Mononuclear cell (primary cell): ENCODE data around the gene SLC27A6. TPM values are rescaled to one million over a fixed set of nuclear protein-coding genes. Genes with fewer than 3 reads are reported as not detected.
"Not testable (repeated sequence)": the region's sequence is repeated elsewhere in the genome, so short reads cannot be mapped to it uniquely, and the experiment has no call there.

Experiments
- H3K27me3 ChIP-seq: 2 replicates; pipeline ENCODE4 v1.6.0; 2011; ENCODE audit warnings: low read length, control low read depth; ENCODE audit not compliant: insufficient read depth
- H3K4me1 ChIP-seq: 2 replicates; pipeline ENCODE4 v1.5.1; 2011; ENCODE audit warnings: mild to moderate bottlenecking, low read length, control low read depth; ENCODE audit not compliant: insufficient read depth
- H3K4me3 ChIP-seq: 2 replicates; pipeline ENCODE4 v1.5.1; 2011; ENCODE audit warnings: mild to moderate bottlenecking, low read length, moderate library complexity
- H3K9me3 ChIP-seq: 2 replicates; pipeline ENCODE4 v1.5.1; 2011; ENCODE audit warnings: low read depth, mild to moderate bottlenecking, control low read depth, low read length
- total RNA-seq: library from RNA; depleted of rRNA; stranded (reverse); fragments of >200 nt; gene quantifications from one replicate; pipeline ENCODE4 v1.2.3, GENCODE V29; 2012

The SLC27A6 gene
- total RNA-seq, 1 donor: not detected

DNA sequence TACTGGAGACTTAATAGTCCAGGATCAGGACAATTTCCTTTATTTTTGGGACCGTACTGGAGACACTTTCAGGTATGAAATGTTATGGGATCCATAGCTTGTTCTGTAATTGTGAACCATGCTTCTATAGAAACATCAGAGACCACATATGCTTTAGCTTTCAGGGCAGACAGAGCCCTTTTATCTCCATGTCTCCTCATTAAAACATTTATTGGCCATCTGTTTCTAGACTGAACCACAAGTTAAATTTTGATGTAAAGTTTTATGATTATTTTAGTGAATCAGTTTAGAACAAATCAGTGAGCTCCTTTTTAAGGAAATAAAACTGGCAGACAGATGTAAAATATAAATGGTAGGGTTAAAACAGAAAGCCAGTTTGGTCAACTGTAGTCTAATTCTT lies 62.0 kb downstream of the SLC27A6 start:
- no peak overlapping the region for H3K4me3 ChIP-seq
- H3K27me3 ChIP-seq: no peaks in the 10 kb centered on the region
- no peaks in the 10 kb centered on the region for H3K4me1 ChIP-seq
- H3K9me3 ChIP-seq: no peaks in the 10 kb centered on the region

DNA sequence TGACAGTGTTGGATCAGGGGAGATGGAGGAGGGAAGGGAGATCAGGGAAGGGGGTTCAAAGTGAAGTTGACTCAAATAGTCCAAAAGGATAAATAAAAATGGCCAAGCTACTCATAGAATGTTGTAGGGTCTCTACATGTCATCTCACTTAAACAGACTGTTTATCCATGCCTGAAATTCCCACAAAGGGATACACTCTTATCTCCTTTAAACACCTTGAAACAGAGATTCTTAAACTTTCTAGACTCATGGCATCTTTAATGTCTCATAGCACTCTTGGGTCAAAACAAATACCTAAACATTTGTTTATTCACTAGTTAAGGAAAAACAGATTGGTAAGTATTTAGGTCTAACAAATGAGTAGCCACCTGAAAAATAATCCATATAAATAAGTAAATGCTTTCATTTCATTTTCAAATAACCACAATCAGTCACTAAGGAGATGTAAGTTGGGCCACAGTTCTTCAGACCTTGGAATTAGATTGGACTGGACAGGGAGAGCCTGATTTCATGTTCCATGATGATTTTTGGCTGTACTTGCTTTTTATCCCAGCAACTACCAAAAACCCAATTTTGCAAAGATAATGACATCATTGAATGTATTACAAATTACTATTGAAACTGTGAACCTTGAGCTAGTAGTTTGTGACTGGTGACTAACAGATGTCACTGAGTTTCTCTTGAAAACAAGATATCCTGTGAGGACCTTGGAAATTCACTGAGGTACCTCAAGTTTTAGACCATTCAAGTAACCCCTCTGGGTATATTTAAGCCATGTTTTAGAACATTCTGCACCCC lies 66.8 kb downstream of the SLC27A6 start:
- Histone ChIP-seq H3K9me3 (no peaks in the 10 kb centered on the region), H3K4me3 (no peak overlapping the region), H3K27me3 (no peaks in the 10 kb centered on the region), H3K4me1 (no peaks in the 10 kb centered on the region)

DNA sequence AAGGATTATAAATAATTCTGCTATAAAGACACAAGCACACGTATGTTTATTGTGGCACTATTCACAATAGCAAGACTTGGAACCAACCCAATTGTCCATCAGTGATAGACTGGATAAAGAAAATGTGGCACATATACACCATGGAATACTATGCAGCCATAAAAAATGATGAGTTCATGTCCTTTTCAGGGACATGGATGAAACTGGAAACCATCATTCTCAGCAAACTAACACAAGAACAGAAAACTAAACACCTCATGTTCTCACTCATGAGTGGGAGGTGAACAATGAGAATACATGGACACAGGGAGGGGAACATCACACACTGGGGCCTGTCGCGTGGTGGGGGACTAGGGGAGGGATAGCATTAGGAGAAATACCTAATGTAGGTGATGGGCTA lies 71.0 kb downstream of the SLC27A6 start:
- H3K9me3 ChIP-seq, H3K4me1 ChIP-seq, H3K4me3 ChIP-seq, H3K27me3 ChIP-seq: not testable (repeated sequence)

DNA sequence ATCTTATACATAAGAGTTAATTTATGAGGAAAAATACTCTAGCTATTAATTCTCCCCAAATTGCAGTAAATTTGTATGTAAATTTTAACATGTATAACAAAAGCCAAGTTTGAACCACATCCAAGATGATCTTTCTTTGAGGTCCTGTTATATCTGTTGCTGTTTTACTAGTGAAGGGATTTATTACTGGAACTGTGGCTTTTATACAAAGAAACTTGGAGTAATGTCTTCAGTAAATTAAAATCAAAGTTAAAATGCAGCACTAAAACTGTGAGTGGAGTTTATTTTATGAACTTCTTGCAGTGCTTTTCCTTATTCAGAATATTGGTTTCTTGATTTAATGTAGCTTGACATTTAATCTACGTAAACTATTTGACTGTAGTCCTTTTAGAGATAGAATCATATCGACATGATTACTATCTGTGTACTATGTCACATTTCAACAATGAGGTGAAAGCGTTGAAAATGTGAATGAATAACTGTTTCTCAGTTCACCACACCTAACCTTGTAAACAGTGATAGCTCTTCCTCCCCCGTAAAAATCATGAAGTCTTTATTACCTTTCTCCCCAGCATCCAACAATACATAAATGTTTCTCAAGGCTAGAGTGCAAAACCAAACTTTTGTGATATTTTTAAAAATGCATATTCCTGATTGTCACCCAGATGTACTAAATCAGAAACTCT lies 76.1 kb downstream of the SLC27A6 start:
- peaks cover 16% of the 10 kb centered on the region for H3K9me3 ChIP-seq
- no peaks in the 10 kb centered on the region for H3K4me1 ChIP-seq
- no peaks in the 10 kb centered on the region for H3K27me3 ChIP-seq
- H3K4me3 ChIP-seq: no peak overlapping the region

DNA sequence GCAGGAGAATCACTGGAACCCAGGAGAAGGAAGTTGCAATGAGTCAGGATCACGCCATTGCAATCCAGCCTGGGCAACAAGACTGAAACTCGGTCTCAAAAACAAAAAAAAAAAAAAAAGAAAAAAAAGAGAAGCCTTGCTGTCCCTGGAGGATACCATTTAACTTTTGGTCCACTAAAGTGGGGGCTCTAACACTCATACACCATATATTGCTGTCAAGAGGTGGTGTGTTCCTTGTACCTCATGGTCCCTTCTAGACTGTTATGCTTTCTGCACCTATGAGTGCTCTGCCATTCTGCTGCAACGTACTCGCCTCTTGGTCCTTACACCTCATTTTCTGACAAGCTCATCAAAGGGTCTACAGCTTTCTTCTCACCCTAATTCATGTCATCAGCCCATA lies 77.0 kb downstream of the SLC27A6 start:
- Histone ChIP-seq H3K27me3 (no peaks in the 10 kb centered on the region), H3K9me3 (peaks cover 16% of the 10 kb centered on the region), H3K4me3 (no peak overlapping the region), H3K4me1 (no peaks in the 10 kb centered on the region)

DNA sequence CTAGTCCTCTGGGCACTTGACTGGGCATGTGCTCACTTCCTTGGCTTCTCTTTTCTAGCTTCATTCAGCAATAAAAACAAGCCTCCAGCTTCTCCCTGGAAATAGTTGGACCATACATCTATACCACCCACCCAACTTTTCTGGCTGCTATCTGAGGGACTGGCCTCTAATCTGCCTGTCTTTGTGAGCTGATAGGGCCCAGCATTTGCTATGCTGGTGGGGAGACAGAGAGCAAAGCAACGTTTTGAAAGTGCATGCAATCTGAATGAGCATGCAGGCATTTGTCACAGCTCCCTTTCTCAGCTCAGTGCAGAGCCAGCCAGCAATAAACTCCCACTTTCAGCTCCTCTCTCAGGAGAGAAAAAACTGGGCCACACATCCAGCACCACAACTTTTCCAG lies 78.6 kb downstream of the SLC27A6 start:
- Histone ChIP-seq H3K4me1 (no peaks in the 10 kb centered on the region), H3K27me3 (no peaks in the 10 kb centered on the region), H3K9me3 (peaks cover 16% of the 10 kb centered on the region), H3K4me3 (no peak overlapping the region)

DNA sequence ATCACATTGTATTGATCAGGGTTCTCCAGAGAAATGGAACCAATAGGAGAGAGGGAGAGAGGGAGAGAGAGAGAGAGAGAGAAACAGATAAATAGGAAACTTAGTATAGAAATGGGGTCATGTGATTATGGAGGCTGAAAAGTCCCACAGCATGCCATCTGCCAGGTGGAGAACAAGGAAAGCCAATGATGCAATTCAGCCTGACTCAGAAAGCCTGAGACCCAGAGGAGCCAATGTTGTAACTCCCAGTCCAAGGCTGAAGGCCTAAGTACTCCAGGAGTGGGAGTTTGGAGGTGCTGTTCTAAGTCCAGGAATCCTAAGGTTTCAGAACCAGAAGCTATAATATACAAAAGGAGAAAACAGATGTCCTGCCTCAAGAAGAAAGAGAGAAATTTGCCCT lies 80.9 kb downstream of the SLC27A6 start:
- peaks cover 16% of the 10 kb centered on the region for H3K9me3 ChIP-seq
- no peak overlapping the region for H3K4me3 ChIP-seq
- no peaks in the 10 kb centered on the region for H3K27me3 ChIP-seq
- H3K4me1 ChIP-seq: no peaks in the 10 kb centered on the region

DNA sequence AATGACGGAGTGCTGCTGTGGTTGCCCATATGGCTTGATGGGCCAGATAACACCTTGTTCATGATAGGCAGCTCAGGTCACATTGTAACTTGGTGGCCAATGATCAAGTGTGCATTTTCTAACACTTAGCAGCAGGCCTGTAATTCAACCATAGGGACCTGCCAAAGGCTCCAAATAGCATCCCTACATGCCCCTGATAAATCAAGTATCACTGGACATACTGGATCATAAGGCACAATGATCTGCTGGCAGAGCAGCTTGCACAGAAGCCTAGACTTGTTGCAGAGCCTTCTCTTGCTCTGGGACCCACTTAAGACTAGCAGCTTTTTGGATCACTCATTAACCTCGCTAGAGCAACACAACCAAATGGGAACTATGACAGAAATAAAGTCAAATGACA lies 83.2 kb downstream of the SLC27A6 start:
- H3K27me3 ChIP-seq: no peaks in the 10 kb centered on the region
- peaks cover 16% of the 10 kb centered on the region for H3K9me3 ChIP-seq
- no peak overlapping the region for H3K4me3 ChIP-seq
- no peaks in the 10 kb centered on the region for H3K4me1 ChIP-seq

DNA sequence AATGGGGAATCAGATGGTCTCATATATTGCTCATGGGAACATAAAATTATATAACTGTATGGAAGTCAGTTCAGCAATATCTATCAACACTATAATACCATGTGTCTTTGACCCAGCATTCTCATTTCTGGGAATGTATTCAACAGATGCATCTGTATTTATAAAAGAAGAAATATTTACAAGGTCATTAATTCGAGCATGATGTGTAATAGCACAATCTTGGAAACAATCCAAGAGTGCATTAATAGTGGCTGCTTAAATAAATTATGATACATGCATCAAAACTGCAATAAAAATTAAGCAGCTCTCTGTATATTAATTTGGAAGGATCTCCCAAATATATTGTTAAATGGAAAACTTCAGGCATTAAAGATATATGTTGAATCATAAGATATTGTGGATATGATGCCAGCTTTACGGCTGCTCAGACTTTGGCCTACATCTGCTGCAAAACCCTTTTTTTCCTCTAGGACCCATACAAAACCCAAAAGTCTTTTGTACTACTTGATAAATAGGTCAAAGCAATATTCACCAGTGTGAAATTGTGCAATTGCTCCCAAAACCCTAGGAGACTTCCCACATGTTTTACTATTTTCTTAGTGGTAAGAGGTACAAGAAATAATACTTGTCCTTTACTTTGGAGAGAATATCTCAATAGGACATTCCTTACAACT lies 84.0 kb downstream of the SLC27A6 start:
- Histone ChIP-seq H3K4me3 (no peak overlapping the region), H3K4me1 (no peaks in the 10 kb centered on the region), H3K27me3 (no peaks in the 10 kb centered on the region), H3K9me3 (peaks cover 12% of the 10 kb centered on the region)

DNA sequence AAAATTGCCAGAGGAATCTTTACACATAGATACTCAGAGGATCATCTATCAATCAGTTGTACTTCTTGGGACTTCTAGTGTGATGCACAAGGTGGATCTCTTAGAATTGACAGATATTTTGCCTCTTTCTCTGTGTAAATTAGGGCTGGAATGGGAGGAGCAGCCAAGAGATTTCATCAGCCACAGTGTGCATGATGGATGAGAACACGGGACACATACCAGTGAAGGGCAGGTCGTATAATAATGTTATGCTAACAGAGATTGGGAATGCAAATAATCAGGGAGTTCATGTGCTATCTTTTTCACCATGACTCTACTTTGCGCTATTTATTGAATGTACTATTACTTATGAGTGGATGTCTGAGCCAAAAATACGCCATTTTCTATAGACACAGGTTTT lies 86.0 kb downstream of the SLC27A6 start:
- no peaks in the 10 kb centered on the region for H3K9me3 ChIP-seq
- H3K4me3 ChIP-seq: no peak overlapping the region
- H3K27me3 ChIP-seq: no peaks in the 10 kb centered on the region
- H3K4me1 ChIP-seq: no peaks in the 10 kb centered on the region

DNA sequence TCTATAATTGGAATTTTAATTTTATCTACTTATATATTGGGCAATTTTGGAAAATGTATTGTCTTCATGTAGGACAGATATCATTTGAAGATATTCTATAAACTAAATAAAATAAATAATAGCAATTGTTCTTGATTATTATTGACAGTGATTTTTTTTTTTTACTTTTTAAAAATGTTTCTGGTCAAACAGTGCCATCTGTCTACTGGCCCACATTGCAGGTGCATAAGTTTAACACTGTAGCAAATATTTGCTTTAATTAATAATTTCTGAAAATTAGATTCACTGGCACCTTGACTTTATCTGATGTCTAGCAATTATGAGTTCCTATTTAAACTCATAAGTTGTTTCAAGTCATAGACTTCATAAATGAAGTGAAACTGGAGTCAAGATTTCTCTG lies 88.2 kb downstream of the SLC27A6 start:
- no peak overlapping the region for H3K4me3 ChIP-seq
- no peaks in the 10 kb centered on the region for H3K4me1 ChIP-seq
- H3K9me3 ChIP-seq: no peaks in the 10 kb centered on the region
- no peaks in the 10 kb centered on the region for H3K27me3 ChIP-seq

DNA sequence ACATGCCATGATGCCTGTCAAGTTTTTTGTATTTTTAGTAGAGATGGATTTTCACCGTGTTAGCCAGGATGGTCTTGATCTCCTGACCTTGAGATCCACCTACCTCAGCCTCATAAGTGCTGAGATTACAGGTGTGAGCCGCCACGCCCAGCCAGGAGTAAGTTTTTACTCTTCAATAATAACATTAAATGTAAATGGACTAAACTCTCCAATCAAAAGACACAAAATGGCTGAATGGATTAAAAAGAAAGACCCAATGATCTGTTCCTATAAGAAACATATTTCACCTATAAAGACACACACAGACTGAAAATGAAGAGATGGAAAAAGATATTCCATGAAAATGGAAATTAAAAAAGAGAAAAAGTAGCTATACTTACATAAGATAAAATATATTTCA lies 92.0 kb downstream of the SLC27A6 start:
- Histone ChIP-seq H3K9me3 (no peaks in the 10 kb centered on the region), H3K27me3 (no peaks in the 10 kb centered on the region), H3K4me3 (no peak overlapping the region), H3K4me1 (no peaks in the 10 kb centered on the region)

DNA sequence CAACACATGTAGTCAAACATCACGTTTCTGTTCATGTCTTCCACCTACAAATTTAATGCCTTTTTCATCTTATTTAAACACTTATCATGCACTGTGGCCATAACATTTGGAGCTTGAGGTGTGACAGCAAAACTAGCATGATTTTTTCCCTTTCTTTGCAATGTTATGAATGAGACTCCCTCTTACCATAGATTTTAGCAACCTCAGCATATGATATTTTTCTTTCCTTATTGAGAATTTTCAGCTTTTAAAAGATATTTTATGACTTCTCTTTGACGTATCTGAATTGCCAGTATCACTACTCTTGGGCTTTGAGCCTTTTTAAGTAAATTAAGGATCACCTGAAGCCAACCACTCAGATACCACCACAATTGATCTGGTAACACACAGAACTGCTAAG lies 96.6 kb downstream of the SLC27A6 start:
- Histone ChIP-seq H3K9me3 (no peaks in the 10 kb centered on the region), H3K27me3 (no peaks in the 10 kb centered on the region), H3K4me1 (no peaks in the 10 kb centered on the region), H3K4me3 (no peak overlapping the region)

DNA sequence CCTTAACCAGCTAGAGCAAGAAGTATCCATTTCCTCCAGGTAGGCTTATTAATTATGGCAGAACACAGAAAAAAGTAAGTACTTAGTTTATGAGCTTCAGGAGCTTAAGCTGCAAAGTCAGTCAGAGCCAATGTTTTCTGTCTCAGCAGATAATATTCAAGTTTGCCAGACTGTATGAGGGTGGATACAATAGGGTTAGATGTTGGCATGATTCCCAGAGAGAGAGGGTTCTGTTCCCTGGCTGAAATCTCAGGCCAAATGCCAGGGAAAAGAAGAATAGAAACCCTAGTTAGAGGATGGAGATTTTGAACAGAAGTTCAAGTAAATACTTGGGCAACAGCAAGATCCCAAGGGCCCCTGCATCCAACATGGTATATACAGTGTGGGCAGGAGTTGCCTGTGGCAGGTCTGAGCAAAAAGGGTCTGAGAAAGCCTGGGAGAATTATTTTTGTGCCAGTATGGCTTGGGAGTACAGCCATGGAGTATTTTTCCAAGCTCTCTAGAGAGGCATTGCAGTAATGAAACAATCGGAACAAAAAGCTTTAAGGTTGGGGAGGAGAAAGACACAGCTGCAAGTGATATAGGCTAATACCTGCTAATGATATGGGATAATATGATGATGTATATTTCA lies 98.3 kb downstream of the SLC27A6 start:
- no peak overlapping the region for H3K4me3 ChIP-seq
- H3K27me3 ChIP-seq: no peaks in the 10 kb centered on the region

DNA sequence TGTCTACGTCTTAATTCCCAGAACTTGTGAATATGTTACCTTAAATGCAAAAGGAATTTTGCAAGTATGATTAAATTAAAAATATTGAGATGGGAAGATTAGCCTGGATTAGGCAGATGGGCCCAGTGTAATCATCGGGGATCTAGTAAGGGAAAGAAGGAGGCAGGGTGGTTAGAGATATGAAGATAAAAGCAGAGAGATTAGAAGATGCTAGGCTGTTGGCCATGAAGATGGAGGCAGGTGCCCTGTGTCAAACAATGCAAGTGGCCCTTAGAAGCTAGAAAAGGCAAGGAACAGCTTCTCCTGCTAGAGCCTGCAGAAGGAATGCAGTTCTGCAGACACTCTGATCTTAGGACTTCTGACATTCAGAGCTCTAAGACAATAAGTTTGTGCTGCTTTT lies 100.4 kb downstream of the SLC27A6 start:
- H3K4me3 ChIP-seq: no peak overlapping the region
- H3K9me3 ChIP-seq: no peaks in the 10 kb centered on the region
- no peaks in the 10 kb centered on the region for H3K27me3 ChIP-seq
- no peaks in the 10 kb centered on the region for H3K4me1 ChIP-seq

More for the DNA sequence above, 98.3 kb downstream of the SLC27A6 start:
- H3K4me1 ChIP-seq: no peaks in the 10 kb centered on the region
- no peaks in the 10 kb centered on the region for H3K9me3 ChIP-seq
